ENCODE measurements around the gene ASPRV1.

ASPRV1 gene

DNA sequence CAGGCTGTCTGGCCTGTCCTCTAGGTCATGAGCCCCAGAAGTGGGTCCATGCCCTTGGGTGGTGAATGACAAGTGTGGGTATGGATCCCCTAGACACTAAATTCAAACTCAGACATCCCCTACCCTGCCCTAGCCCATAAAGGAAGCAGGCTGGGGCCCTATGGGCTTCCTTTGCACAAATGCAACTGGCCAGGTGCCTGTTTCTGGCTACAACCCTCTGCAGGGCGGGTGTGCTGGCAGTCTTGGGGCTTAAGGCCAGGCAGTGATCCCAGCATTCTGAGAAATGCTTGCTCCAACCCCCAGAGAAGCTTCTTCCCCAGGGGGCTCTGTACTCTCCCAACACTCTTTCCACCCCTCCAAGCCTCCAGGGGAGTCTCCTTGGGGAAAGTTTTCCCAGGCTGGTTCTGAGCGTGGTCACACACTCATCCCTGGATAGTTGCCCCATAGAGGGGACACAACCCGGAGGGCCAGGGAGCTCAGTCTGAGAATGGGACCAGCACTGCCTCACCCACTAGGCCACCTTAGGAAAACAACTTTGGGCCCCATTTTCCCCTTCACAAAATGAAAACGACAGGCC lies 16.6 kb upstream of the ASPRV1 start:
- H3K36me3 ChIP-seq (ENCODE audit: control insufficient read depth, insufficient read depth, low read length) = no peaks in the 10 kb centered on the region
- H3K23ac ChIP-seq (ENCODE audit: low read length) = no peak overlapping the region
- WGBS (ENCODE audit: extremely low coverage, insufficient coverage, low lambda C conversion rate) = no CpG with 5 or more reads among the region's 4 CpGs
- no peak overlapping the region for H2BK5ac ChIP-seq (ENCODE audit: low read length)
- H3K4me3 ChIP-seq (ENCODE audit: low read length) = no peak overlapping the region
- H3K4me2 ChIP-seq (ENCODE audit: low read length) = no peak overlapping the region
- no peak overlapping the region for H3K56ac ChIP-seq (ENCODE audit: low read length)
- H3K4ac ChIP-seq (ENCODE audit: low read depth, low read length) = no peak overlapping the region
- H2AK5ac ChIP-seq (ENCODE audit: low read length) = no peak overlapping the region
- no peak overlapping the region for H2BK120ac ChIP-seq (ENCODE audit: low read depth, low read length)
- no peak overlapping the region for H2BK15ac ChIP-seq (replicated peaks; ENCODE audit: low read depth)
- H4K8ac ChIP-seq (ENCODE audit: low read depth, low read length) = no peak overlapping the region
- H3K79me1 ChIP-seq (ENCODE audit: low read length) = no peaks in the 10 kb centered on the region
- H3K9ac ChIP-seq (ENCODE audit: low read length) = no peak overlapping the region
- no peak overlapping the region for H3K18ac ChIP-seq (ENCODE audit: low read length)
- H4K5ac ChIP-seq (ENCODE audit: low read length) = no peak overlapping the region
- H3K27me3 ChIP-seq (ENCODE audit: insufficient read depth, low read length, poor library complexity) = no peaks in the 10 kb centered on the region
- no peak for DNase-seq
- no peak overlapping the region for H3K27ac ChIP-seq (ENCODE audit: low read depth, low read length)
- H3K4me1 ChIP-seq (ENCODE audit: control insufficient read depth, low read depth, low read length) = peaks cover 6% of the 10 kb centered on the region
- no peaks in the 10 kb centered on the region for H3K79me2 ChIP-seq (ENCODE audit: control insufficient read depth, insufficient read depth, low read length)

GRCh38 chr2:69977186-69977585 lies 15.8 kb upstream of the ASPRV1 start:
- no peak overlapping the region for H3K9ac ChIP-seq (ENCODE audit: low read length)
- no peak overlapping the region for H2BK120ac ChIP-seq (ENCODE audit: low read depth, low read length)
- H3K4me2 ChIP-seq (ENCODE audit: low read length) = no peak overlapping the region
- H3K4ac ChIP-seq (ENCODE audit: low read depth, low read length) = no peak overlapping the region
- no CpG with 5 or more reads among the region's 8 CpGs for WGBS (ENCODE audit: extremely low coverage, insufficient coverage, low lambda C conversion rate)
- no peaks in the 10 kb centered on the region for H3K36me3 ChIP-seq (ENCODE audit: control insufficient read depth, insufficient read depth, low read length)
- no peak overlapping the region for H3K18ac ChIP-seq (ENCODE audit: low read length)
- no peak overlapping the region for H2BK15ac ChIP-seq (replicated peaks; ENCODE audit: low read depth)
- H3K4me1 ChIP-seq (ENCODE audit: control insufficient read depth, low read depth, low read length) = peaks cover 6% of the 10 kb centered on the region
- no peak overlapping the region for H3K27ac ChIP-seq (ENCODE audit: low read depth, low read length)
- no peak overlapping the region for H3K4me3 ChIP-seq (ENCODE audit: low read length)
- H3K56ac ChIP-seq (ENCODE audit: low read length) = no peak overlapping the region
- no peaks in the 10 kb centered on the region for H3K27me3 ChIP-seq (ENCODE audit: insufficient read depth, low read length, poor library complexity)
- H4K5ac ChIP-seq (ENCODE audit: low read length) = no peak overlapping the region
- H4K8ac ChIP-seq (ENCODE audit: low read depth, low read length) = no peak overlapping the region
- no peak for DNase-seq
- no peaks in the 10 kb centered on the region for H3K79me1 ChIP-seq (ENCODE audit: low read length)
- no peak overlapping the region for H3K23ac ChIP-seq (ENCODE audit: low read length)
- H2BK5ac ChIP-seq (ENCODE audit: low read length) = no peak overlapping the region
- no peaks in the 10 kb centered on the region for H3K79me2 ChIP-seq (ENCODE audit: control insufficient read depth, insufficient read depth, low read length)
- no peak overlapping the region for H2AK5ac ChIP-seq (ENCODE audit: low read length)

GRCh38 chr2:69975853-69976462 lies 14.5 kb upstream of the ASPRV1 start:
- Histone ChIP-seq H3K4ac (ENCODE audit: low read depth, low read length) (no peak overlapping the region), H3K4me3 (ENCODE audit: low read length) (no peak overlapping the region), H2BK5ac (ENCODE audit: low read length) (no peak overlapping the region), H2BK15ac (replicated peaks; ENCODE audit: low read depth) (no peak overlapping the region), H3K23ac (ENCODE audit: low read length) (no peak overlapping the region), H3K56ac (ENCODE audit: low read length) (no peak overlapping the region), H2BK120ac (ENCODE audit: low read depth, low read length) (no peak overlapping the region), H3K4me1 (ENCODE audit: control insufficient read depth, low read depth, low read length) (peaks cover 6% of the 10 kb centered on the region), H3K79me2 (ENCODE audit: control insufficient read depth, insufficient read depth, low read length) (no peaks in the 10 kb centered on the region), H3K79me1 (ENCODE audit: low read length) (no peaks in the 10 kb centered on the region), H3K9ac (ENCODE audit: low read length) (no peak overlapping the region), H3K36me3 (ENCODE audit: control insufficient read depth, insufficient read depth, low read length) (no peaks in the 10 kb centered on the region), H3K18ac (ENCODE audit: low read length) (no peak overlapping the region), H3K27me3 (ENCODE audit: insufficient read depth, low read length, poor library complexity) (no peaks in the 10 kb centered on the region), H3K4me2 (ENCODE audit: low read length) (no peak overlapping the region), H4K8ac (ENCODE audit: low read depth, low read length) (no peak overlapping the region), H3K27ac (ENCODE audit: low read depth, low read length) (no peak overlapping the region), H2AK5ac (ENCODE audit: low read length) (no peak overlapping the region), H4K5ac (ENCODE audit: low read length) (no peak overlapping the region)
- DNase-seq = no peak
- no CpG with 5 or more reads among the region's 13 CpGs for WGBS (ENCODE audit: extremely low coverage, insufficient coverage, low lambda C conversion rate)

DNA sequence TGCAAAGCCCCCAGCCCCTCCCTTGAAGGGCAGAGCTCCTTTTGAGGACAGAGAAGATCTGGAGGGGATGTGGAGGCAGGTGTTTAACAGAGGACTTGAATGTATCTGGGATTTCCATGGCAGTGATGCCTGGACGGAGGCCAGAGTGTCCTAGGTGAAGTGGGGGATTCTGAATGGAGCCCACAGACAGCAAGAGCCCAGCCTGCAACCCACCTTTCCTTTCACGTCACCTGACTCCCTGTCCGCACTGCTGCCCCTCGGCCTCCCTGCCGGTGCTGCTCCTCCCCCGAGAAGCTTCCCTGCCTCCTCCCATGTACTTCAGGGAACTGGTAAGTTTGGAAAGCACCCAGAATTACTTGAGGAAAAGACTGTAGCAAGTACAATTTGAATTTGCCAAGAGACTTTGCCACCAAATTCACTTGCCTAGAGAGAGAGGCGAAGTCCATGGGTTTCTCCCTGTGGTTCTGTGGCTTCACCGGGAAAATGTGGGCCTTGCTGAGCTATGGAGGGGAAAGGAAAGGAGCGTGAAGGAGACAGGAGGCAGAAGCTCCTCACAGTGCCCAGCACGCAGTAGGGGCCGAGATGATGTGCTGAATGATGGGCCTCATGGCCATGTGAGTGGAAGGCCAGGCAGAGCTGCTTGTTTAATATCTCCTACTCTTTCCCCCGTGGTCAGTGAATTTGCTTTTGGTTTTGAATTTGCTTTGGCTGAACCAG lies 13.9 kb upstream of the ASPRV1 start:
- no peaks in the 10 kb centered on the region for H3K27me3 ChIP-seq (ENCODE audit: insufficient read depth, low read length, poor library complexity)
- H4K8ac ChIP-seq (ENCODE audit: low read depth, low read length) = no peak overlapping the region
- no peaks in the 10 kb centered on the region for H3K36me3 ChIP-seq (ENCODE audit: control insufficient read depth, insufficient read depth, low read length)
- no peak for DNase-seq
- no peak overlapping the region for H2AK5ac ChIP-seq (ENCODE audit: low read length)
- H3K4me3 ChIP-seq (ENCODE audit: low read length) = no peak overlapping the region
- no peak overlapping the region for H3K18ac ChIP-seq (ENCODE audit: low read length)
- H4K5ac ChIP-seq (ENCODE audit: low read length) = no peak overlapping the region
- H3K4ac ChIP-seq (ENCODE audit: low read depth, low read length) = no peak overlapping the region
- H3K27ac ChIP-seq (ENCODE audit: low read depth, low read length) = no peak overlapping the region
- H3K9ac ChIP-seq (ENCODE audit: low read length) = no peak overlapping the region
- H3K4me1 ChIP-seq (ENCODE audit: control insufficient read depth, low read depth, low read length) = peaks cover 6% of the 10 kb centered on the region
- H3K79me2 ChIP-seq (ENCODE audit: control insufficient read depth, insufficient read depth, low read length) = no peaks in the 10 kb centered on the region
- no peak overlapping the region for H2BK15ac ChIP-seq (replicated peaks; ENCODE audit: low read depth)
- H3K23ac ChIP-seq (ENCODE audit: low read length) = no peak overlapping the region
- H3K4me2 ChIP-seq (ENCODE audit: low read length) = no peak overlapping the region
- no CpG with 5 or more reads among the region's 12 CpGs for WGBS (ENCODE audit: extremely low coverage, insufficient coverage, low lambda C conversion rate)
- no peaks in the 10 kb centered on the region for H3K79me1 ChIP-seq (ENCODE audit: low read length)
- H2BK120ac ChIP-seq (ENCODE audit: low read depth, low read length) = no peak overlapping the region
- H2BK5ac ChIP-seq (ENCODE audit: low read length) = no peak overlapping the region
- no peak overlapping the region for H3K56ac ChIP-seq (ENCODE audit: low read length)

DNA sequence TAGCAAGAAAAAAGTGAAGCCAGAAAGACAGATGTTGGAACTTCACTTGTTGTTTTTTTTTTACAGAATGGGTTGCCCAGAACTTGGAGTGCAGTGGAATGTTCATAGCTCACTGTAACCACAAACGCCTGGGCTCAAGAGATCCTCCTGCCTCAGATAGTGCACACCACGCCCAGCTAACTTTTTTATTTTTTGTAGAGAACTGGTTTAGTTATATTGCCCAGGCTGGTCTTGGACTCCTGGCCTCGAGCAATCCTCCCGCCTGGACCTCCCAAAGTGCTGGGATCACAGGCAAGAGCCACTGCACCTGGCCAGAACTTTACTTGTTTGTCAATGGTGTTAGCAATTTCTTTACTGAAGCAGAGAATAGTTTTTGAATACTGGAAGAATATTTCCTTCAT lies 11.9 kb upstream of the ASPRV1 start:
- no peak overlapping the region for H3K4me2 ChIP-seq (ENCODE audit: low read length)
- no peak overlapping the region for H3K56ac ChIP-seq (ENCODE audit: low read length)
- H3K27ac ChIP-seq (ENCODE audit: low read depth, low read length) = no peak overlapping the region
- DNase-seq = no peak
- H2BK5ac ChIP-seq (ENCODE audit: low read length) = no peak overlapping the region
- H3K4me3 ChIP-seq (ENCODE audit: low read length) = no peak overlapping the region
- peaks cover 3% of the 10 kb centered on the region for H3K4me1 ChIP-seq (ENCODE audit: control insufficient read depth, low read depth, low read length)
- no peak overlapping the region for H2BK120ac ChIP-seq (ENCODE audit: low read depth, low read length)
- no peak overlapping the region for H3K9ac ChIP-seq (ENCODE audit: low read length)
- H3K23ac ChIP-seq (ENCODE audit: low read length) = no peak overlapping the region
- no peak overlapping the region for H3K18ac ChIP-seq (ENCODE audit: low read length)
- no peak overlapping the region for H2AK5ac ChIP-seq (ENCODE audit: low read length)
- no peaks in the 10 kb centered on the region for H3K36me3 ChIP-seq (ENCODE audit: control insufficient read depth, insufficient read depth, low read length)
- no CpG with 5 or more reads among the region's 4 CpGs for WGBS (ENCODE audit: extremely low coverage, insufficient coverage, low lambda C conversion rate)
- no peaks in the 10 kb centered on the region for H3K79me1 ChIP-seq (ENCODE audit: low read length)
- H2BK15ac ChIP-seq (replicated peaks; ENCODE audit: low read depth) = no peak overlapping the region
- H3K79me2 ChIP-seq (ENCODE audit: control insufficient read depth, insufficient read depth, low read length) = no peaks in the 10 kb centered on the region
- no peak overlapping the region for H4K8ac ChIP-seq (ENCODE audit: low read depth, low read length)
- H3K4ac ChIP-seq (ENCODE audit: low read depth, low read length) = no peak overlapping the region
- H3K27me3 ChIP-seq (ENCODE audit: insufficient read depth, low read length, poor library complexity) = no peaks in the 10 kb centered on the region
- H4K5ac ChIP-seq (ENCODE audit: low read length) = no peak overlapping the region
